ENCODE results near the gene PPP1R2.

- TF ChIP-seq CTCF (conservative IDR thresholded peaks at IDR 0.05; ENCODE audit: low read length) (no peak), EZH2phosphoT487 (IDR thresholded peaks at IDR 0.05; ENCODE audit: borderline replicate concordance) (no peak)
Measured at GRCh38 chr3:195539479-195539878, 3.6 kb downstream of the PPP1R2 start.

Data from Loucy (cell line).